ENCODE results near the gene TRPV3.
"Not testable (repeated sequence)": the region's sequence is repeated elsewhere in the genome, so short reads cannot be mapped to it uniquely, and the experiment has no call there.

Gene TRPV3

DNA sequence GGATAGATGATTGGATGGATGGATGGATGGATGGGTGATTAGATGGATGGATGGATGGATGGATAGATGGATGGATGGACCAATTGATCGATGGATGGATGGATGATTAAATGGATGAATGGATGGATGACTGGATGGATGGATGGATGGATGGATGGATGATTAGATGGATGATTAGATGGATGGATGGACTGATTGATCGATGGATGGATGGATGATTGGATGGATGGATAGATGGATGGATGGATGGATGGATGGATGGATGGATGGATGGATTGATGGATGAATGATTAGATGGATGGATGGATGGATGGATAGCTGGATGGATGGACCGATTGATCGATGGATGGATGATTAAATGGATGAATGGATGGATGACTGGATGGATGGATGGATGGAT, 38.1 kb downstream of the TRPV3 start:
- DNase-seq, result not testable (repeated sequence)

DNA sequence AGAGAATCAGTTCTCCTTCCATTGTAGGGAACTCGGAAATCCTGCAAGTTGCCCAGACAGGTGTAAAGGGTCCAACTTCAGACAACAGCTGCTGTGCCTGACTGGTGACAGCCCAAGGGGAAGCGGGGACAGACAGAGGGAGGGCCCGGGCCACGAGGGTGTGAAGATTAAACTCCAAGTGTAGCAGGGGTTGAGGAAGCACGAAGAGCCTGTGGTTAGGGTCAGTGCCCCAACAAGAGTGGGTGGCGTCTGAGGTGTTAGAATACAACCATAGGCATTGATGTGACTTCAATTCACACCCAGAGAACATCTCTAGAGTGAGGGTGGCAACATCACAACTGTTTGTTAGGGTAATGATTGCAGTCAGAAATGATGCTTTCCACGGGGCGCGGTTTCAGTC, 42.7 kb downstream of the TRPV3 start:
- DNase-seq, result no peak

DNA sequence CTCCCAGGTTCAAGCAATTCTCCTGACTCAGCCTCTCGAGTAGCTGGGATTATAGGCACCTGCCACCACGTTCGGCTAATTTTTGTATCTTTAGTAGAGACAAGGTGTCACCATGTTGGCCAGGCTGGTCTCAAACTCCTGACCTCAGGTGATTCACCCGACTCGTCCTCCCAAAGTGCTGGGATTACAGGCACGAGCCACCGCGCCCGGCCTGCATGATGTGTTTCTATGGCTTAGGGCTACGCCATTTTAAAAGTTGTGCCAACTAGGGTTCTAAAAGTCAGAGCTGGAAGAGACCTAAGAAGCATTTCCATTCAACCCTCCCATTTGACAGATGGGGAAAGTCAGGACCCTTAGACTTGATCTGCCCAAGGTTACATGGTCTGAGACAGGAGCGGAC, 43.4 kb downstream of the TRPV3 start:
- not testable (repeated sequence) for DNase-seq

DNA sequence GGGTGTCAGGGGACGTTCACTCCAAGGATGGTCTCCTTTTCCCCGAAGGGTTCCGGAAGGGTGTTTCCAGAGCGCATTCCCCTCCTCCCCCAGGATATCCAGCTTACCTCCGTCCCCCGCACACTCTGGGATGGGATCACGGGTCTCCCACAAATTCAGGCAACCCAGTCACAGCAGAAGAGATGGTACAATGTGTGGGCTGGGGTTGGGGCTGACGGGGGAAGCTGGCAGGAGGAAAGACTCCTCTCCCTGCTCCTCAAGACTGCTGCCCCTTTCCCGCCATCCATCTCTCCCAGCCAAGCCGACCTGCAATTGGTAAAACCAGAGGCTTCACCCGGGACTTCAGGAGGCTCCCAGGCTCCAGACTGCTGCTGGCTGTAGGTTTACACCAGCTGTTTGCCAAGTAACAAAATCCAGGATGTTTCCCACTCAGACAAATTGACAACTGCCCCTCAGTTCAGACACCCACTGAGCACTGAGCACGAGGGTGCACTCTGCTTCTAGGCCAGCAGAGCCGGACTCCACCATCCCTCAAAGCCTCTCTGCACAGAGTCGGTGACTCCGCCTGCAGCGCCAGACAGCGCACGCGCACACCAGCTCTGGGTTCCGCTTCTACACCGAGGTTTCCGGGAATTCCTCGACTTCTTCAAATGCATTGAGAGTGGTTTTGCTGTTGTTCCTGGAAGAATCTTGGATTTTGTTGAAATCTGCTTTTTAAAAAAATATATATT, 44.1 kb downstream of the TRPV3 start:
- DNase-seq, result no peak

DNA sequence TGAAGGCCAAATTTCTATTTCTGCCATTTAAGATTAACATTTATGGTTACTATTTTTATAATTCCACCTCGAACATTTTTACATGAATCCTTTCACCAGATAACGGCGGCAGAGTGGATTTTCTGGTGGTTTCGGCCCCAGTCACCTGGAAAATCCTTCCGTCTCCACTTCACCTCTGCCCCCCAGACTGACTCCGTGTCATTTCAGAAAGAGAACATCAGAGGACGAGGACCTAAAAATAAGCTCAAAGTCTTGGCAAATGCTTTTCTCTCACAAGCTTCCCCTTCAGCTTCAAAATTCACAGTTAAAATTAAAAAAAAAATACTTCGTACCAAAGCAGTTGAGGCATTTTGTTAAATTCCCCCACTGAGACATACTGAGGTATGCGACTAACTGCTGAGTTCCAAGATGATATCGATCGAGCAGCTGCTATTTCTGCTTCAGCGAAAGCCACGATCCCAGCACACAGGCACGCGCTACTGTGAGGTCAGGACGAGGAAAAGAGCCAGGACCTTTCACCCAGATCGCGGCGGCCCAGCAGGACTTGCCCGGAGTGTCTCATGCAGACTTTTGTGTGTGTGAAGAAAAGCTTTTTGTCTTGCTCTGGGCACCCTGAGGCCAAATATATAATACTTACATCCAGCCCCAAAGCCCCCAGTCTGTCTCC, 45.0 kb downstream of the TRPV3 start:
- DNase-seq, result no peak

DNA sequence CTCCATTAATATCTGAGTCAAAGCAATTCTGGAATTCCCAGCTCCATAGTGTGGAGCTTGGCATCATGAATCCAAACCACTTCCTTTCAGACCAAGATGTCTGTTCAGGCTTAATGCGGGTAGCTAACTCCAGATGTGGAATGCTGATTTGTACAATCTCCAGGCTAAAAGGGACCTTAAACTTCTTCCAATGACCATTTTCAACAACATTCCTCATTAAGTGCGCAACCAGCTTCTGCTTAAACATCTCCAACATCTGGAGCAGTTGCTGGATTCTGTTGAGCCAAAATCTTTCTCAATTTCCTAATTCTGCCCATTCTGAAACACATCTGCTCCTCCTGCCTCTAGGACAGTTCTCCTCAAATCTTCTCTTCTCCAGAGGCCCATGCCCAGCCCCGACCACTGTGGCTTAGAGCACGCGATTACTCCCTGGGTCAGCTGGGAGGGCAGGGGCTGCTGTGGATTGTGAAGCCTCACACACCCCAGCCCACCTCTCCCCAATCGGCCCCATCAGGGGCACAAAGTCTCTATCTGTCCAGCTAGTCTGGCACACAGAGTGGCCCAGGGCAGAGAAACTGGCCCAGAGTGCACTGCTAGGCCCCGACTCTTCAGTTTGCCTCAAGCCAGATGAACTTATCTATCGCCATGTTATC, 45.6 kb downstream of the TRPV3 start:
- no peak for DNase-seq

DNA sequence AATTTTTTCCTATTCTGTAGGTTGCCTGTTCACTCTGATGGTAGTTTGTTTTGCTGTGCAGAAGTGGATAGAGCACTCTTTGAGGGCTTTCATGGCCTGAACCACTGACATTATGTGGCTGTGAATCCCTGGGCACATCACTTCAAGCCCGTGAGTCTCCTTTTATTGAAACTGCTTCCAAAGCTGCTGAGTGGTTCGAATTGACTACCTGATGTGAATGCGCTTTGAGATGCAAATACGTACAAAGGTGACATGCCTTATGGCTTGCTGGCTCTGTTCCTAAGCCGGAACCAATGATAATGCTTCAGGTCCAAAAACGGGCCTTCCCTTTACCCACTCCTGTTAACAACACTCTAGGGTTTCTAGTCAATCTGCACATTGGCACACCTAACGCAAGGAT, 47.5 kb downstream of the TRPV3 start:
- DNase-seq, result no peak

DNA sequence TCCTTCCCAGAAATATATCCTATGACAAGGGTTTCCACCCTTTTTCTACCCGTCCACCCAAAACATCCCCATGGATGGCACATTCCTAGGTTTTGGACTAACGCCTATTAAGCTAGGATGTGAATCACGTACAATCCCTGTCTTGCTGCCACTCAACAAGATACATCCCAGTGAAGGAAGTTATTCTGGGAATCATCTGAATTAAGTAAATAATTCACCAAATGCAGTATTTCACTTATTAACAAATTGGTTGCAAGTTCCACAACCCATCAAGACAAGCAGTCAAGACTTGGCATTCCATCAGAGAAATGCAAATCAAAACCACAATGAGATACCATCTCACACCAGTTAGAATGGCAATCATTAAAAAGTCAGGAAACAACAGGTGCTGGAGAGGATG, 49.7 kb downstream of the TRPV3 start:
- DNase-seq, result no peak

DNA sequence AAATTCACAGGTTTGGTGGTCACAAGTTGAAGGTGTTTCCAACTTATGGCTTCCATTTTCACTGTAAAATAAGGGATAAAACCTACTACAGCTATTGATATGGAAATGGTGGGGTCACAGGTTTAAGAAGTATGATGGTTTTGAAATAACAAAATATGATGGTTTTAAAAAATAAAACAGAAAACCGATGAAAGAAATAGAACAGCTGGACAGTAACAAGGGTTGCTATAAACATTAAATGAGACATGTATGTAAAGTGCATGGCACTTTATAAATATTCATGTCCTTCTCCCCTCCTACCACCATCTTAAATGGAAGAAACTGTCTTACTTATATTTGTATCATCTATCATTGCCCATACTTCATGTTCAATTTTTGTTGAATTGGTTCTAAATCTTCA, 50.5 kb downstream of the TRPV3 start:
- DNase-seq, result no peak

DNA sequence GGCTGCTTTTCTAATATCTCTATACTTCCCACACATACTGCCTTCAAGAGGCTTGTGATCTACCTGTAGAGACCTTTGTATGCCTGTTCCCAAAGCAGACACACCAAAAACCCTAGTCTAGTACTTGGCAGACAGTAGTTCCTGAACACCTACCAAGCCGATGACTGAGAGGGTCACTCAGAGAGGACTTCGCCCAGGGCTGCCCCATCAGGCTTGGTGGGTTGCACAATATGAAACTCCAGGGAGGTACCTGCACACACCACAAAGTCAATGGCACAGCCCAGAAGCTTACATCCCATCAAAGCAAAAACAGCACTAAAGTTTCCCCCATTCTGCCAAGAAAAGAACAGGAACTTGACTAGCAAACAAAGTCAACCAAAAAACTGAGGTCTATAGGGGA, 51.6 kb downstream of the TRPV3 start:
- no peak for DNase-seq

DNA sequence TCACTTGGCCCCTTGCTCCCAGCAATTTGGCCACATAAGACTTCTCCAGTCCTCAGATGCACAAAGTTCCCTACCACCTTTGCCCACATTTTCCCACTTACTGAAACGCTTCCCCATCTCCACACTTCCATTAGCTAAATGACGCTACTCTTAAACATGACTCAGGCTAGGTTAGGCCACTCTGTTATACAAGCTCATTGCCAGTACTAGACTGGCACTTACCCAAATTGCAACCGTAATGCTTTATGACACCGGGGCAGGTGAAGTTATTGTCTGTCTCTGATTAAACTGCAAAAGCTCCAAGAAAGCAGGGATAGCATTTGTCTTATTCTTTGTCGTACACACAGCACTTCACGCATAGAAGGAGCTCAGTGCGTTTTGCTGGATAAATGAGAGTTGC, 52.6 kb downstream of the TRPV3 start:
- DNase-seq, result no peak

DNA sequence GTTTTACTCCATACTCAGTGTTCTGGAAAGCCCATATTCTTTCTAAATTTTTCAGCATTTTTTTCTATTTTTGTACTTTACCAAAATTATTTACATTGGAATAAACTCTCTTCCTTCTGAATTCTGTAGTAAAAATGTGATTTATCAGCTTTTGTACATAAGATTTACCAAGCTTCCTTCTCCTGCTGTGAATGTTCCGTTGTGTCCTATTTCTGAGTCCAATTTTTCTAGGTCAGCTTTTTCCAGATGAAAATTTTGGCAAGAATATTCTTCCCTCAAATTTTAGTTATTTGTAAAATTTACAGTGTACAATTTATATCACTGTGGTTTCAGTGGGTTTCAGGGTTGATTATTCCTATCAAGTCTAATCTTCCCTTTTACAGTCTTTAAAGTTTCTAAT, 54.3 kb downstream of the TRPV3 start:
- DNase-seq, result no peak

DNA sequence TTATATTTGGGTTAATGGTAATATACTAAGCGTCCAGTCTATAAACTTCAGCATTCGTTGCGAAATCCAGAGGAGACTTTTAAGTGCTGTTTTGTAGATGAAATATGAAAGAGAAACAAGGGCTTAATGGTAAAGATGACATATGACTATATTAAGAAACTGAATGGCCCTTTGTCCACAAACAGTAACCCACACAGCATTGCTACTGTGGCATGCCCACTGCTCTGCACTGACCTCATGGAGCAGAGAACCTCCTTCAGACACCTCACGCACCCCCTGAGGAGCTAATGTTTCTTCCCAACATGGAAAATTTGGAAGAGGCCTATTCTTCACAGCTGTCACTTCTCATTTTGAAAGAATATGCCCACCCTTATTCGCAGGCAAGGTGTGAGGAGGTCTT, 55.1 kb downstream of the TRPV3 start:
- no peak for DNase-seq

DNA sequence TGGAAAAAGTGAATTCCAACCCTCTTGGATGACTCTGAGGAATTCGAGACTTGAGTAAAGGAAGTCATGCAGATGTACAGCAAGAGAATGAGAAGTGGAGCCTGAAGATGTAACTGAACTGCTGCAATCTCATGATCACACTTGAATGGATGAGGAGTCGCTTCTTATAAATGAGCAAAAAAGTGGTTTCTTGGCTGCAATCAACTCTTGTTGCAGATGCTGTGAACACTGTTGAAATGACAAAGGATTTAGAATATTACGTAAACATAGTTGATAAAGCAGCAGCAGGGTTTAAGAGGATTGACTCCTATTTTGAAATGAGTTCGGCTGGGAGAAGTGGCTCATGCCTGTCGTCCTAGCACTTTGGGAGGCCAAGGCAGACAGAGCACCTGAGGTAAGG, 56.3 kb downstream of the TRPV3 start:
- DNase-seq, result no peak

DNA sequence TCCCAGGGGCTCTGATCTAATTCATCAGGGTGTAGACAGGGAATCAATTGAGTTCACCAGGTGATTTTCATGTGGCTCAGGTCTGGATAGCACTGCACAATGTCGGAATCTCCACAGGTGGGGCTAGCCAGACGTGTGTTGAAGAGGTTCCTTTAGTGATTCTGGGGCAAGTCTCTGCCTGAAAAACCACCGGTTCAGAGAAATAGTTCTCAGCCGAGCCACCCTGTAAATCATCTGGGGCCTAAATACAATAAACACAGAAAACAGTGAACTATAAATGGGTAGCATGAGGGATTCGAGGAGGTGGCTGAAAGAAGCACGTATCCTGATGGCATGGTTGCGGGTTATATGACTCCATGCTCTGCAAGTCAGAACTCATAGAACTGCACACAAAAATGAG, 60.5 kb downstream of the TRPV3 start:
- no peak for DNase-seq

DNA sequence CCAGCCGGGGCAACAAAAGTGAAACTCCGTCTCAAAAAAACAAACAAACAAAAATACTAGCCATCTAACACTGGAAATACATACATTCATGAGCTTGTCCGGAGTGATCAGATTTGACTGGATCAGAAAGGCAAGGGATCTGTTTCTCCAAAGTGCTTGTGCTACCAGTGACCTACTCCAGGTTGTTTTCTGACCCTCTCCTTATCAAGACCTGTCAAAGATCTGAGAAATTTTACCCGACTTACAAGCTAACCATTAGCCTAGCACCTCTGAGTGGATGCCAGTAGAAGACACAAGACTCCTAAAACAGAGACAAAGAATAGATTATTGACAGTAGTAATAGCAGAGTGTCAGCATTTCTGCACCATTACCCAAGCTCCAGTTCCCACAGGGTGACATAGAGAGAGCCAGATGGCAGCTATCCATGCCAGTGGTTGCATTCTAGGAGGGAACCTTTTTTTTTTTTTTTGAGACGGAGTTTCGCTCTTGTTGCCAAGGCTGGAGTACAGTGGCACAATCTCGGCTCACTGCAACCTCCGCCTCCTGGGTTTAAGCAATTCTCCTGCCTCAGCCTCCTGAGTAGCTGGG, 72.0 kb downstream of the TRPV3 start:
- DNase-seq, result no peak

DNA sequence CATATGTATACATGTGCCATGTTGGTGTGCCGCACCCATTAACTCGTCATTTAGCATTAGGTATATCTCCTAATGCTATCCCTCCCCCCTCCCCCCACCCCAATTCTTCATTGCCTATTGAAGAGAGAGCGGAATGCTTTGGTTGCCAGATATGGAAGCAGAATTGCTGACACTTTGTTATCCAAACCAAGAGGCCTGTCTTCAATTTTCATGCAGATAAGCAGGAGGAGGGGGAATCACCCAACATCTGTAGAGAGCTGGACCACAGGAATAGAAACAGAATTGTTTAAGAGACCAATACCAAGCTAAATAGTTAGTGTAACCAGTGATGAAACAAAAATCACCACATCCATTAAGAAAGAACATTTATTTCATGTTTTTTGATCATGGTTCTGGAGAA, 74.8 kb downstream of the TRPV3 start:
- DNase-seq, result no peak

DNA sequence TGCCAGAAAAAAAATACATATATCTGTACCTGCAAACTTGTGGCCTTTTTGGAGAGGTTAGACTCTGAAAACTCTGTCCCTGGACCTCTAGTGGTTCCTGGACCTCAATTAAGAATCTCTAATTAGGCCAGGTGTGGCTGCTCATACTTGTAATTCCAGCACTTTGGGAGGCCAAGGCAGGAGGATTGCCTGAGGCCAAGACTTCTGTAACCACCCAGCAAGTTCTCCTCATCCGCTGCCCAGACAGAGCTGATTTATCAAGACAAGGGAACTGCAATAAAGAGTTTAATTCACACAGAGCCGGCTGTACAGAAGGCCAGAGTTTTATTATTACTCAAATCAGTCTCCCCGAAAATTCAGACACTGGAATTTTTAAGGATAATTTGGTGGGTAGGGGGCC, 77.6 kb downstream of the TRPV3 start:
- DNase-seq, result no peak

DNA sequence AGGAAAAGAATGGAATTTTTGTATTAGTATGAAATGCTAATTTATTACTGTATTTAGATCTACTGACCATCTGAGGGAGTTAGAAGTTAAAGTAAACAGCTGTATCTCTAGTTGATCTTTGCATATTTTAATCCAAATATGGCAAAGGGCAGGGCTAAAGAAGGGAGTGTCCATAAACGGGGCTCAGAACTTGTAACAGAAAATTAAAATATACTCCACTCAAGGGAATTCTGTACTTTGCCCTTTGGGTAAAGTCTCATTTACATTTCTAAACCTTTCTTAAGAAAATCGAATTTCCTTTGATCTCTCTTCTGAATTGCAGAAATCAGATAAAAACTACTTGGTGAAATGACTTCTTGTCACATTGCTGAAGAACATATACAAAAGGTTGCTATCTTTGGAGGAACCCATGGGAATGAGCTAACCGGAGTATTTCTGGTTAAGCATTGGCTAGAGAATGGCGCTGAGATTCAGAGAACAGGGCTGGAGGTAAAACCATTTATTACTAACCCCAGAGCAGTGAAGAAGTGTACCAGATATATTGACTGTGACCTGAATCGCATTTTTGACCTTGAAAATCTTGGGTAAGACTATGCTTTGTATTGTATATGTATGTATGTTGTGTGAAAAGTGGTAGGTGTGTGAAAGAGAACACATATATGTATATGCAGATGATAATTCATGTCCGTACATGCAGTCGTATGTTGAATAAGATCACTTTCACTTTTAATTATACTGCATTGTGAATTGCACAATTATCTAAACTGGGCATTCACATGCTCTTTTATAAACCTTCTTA, 81.6 kb downstream of the TRPV3 start, which contains the start of gene ASPA:
Gene ASPA (plus strand): TSS at position 186 of the 799 bp plus-strand sequence. CDS start 163 bp downstream, at position 349.
- no peak for DNase-seq

DNA sequence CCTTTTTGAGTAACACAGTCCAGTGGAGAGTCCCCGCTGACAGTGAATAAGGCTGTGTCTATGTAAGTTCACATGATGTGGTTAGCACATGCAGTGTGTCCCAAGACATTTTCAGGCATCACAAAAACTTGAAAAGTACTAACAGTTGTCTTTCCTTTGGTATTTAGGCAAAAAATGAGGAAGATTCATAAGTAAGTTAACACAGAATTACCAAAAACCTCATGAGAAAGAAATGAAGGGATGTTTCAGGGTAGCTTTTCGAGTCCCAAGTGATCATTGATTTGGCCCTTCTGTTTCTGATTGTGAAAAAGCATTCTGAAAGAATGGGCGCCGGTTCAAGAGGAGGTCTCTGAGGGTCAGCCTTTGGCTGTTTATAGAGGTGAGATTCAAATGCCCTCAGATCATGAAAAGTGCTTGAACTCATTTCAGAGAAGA, 82.3 kb downstream of the TRPV3 start:
- no peak for DNase-seq

DNA sequence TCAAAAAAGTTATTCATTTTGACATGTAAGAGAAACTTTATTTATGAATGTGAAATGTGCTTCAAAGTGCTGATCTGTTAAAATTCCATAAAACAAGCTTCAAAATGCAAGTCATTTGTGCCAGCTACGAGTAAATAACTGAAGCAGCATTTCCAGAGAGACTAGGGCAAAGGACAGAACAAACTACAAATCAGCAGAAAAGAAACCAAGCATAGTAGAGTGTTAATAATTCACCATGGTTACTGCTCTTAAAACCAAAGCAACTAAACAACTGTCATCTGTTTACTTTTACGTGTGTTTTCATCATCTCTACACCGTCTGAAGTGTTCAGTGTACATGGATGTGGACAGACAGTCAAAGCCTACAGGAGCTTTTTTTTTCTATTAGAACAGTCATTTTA, 83.4 kb downstream of the TRPV3 start:
- no peak for DNase-seq

DNA sequence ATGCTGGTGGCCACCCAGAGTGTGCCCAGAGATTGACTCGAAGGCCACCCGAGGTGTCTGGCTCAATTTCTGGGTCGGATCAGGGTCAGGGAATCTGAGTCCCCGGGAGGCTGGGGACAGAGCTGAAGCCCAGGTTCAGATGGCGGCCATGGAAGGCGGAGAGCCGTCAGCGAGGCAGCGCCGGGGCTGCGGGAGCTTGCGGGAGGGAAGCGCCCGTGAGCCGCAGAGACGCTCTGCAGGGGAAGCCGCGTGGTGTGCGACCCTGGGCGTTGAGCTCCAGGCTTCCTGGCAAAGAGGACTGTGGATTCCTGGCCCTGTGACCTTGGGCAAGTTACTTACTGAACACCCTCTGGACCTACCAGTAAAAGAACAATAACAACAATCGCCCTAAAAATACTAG, 85.5 kb downstream of the TRPV3 start:
- DNase-seq, result no peak

DNA sequence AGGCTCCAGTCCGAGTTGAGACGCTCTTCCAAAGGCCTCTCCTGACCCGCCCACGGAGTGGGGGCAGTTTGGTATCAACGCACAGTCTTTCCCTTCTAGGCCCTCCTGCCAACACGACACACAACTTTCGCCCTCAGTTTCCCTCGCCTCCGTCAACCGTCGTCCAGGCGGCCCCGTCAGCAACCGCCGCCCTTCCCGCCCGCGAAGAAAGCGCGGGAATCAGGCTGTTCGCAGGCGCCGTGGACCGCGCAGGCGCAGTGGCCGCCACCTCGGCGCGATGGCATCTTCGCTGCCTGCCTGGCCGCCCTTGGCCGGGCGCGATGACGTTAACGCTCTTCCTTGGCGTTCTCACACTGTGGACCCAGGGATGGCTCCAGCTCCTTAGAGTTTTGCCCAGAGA, 86.0 kb downstream of the TRPV3 start, which contains the start of gene SPATA22:
Gene SPATA22 (minus strand): TSS at position 221 of the 400 bp plus-strand sequence. CDS start 2,494 bp downstream, outside the sequence.
- DNase-seq, result no peak
